HG03097 (cell line): ENCODE measurements around the gene FKBP1C.

ENCODE experiments used
- ATAC-seq: cut with Tn5 transposase; IDR thresholded peaks from one replicate; pipeline ENCODE4 v1.9.1; 2021; ENCODE audit not compliant: unreplicated experiment, low FRiP score

The FKBP1C gene

GRCh38 chr6:63259153-63259552, 47.9 kb downstream of the FKBP1C start:
- no peak for ATAC-seq

GRCh38 chr6:63261820-63262219, 50.6 kb downstream of the FKBP1C start:
- no peak for ATAC-seq
